ENCODE data around the gene PUSL1. TPM values are rescaled to one million over a fixed set of nuclear protein-coding genes. Genes with fewer than 3 reads are reported as not detected.
"Not testable (repeated sequence)": the region's sequence is repeated elsewhere in the genome, so short reads cannot be mapped to it uniquely, and the experiment has no call there.

PUSL1 gene
- total RNA-seq, 1 donor from 2014 or later: 19.0 TPM

- no peak for DNase-seq (ENCODE audit: low spot score)
These were observed 1.6 kb downstream of the PUSL1 start for GRCh38 chr1:1310109-1310385.

GRCh38 chr1:1310476-1311053 lies 2.2 kb downstream of the PUSL1 start:
- no peak for DNase-seq (ENCODE audit: low spot score)

- DNase-seq (ENCODE audit: low spot score): no peak
These were observed 3.0 kb downstream of the PUSL1 start for GRCh38 chr1:1311107-1312104.

- no peak for DNase-seq (ENCODE audit: low spot score)
These were observed 4.3 kb downstream of the PUSL1 start for GRCh38 chr1:1312450-1313314.

- no peak for DNase-seq (ENCODE audit: low spot score)
These were observed 5.3 kb downstream of the PUSL1 start for GRCh38 chr1:1313500-1314236.

- DNase-seq (ENCODE audit: low spot score): no peak
These were observed 5.8 kb downstream of the PUSL1 start for GRCh38 chr1:1314237-1314586.

GRCh38 chr1:1314678-1315335 lies 6.4 kb downstream of the PUSL1 start:
- no peak for DNase-seq (ENCODE audit: low spot score)

GRCh38 chr1:1315435-1315954 lies 7.1 kb downstream of the PUSL1 start:
- no peak for DNase-seq (ENCODE audit: low spot score)

- not testable (repeated sequence) for DNase-seq (ENCODE audit: low spot score)
These were observed 7.8 kb downstream of the PUSL1 start for GRCh38 chr1:1316199-1316598.

GRCh38 chr1:1317420-1317819 lies 9.0 kb downstream of the PUSL1 start:
- no peak for DNase-seq (ENCODE audit: low spot score)

GRCh38 chr1:1318131-1318652 lies 9.8 kb downstream of the PUSL1 start:
- DNase-seq (ENCODE audit: low spot score): peak; percentile 77

- no peak for DNase-seq (ENCODE audit: low spot score)
These were observed 10.6 kb downstream of the PUSL1 start for GRCh38 chr1:1318777-1319645.

GRCh38 chr1:1319646-1319941 lies 11.2 kb downstream of the PUSL1 start:
- no peak for DNase-seq (ENCODE audit: low spot score)

- no peak for DNase-seq (ENCODE audit: low spot score)
These were observed 12.5 kb downstream of the PUSL1 start for GRCh38 chr1:1320666-1321448.

GRCh38 chr1:1321477-1321876 lies 13.1 kb downstream of the PUSL1 start:
- DNase-seq (ENCODE audit: low spot score): no peak

- DNase-seq (ENCODE audit: low spot score): no peak
These were observed 14.0 kb downstream of the PUSL1 start for GRCh38 chr1:1322418-1322817.

- no peak for DNase-seq (ENCODE audit: low spot score)
These were observed 14.6 kb downstream of the PUSL1 start for GRCh38 chr1:1322952-1323351.

GRCh38 chr1:1324084-1324523 lies 15.7 kb downstream of the PUSL1 start:
- no peak for DNase-seq (ENCODE audit: low spot score)
